ENCODE data around the gene CHN2. TPM values are rescaled to one million over a fixed set of nuclear protein-coding genes. Genes with fewer than 3 reads are reported as not detected.

The CHN2 gene
- total RNA-seq, 4 donors from 2014 or later: 7.6 to 25.9 (median 17.8) TPM

GRCh38 chr7:29349362-29349761, 154.8 kb downstream of the CHN2 start:
- ATAC-seq (ENCODE audit: low FRiP score) (no peak), DNase-seq (ENCODE audit: low spot score) (no peak)
- no peak for TF ChIP-seq CTCF (IDR thresholded peaks at IDR 0.05)

GRCh38 chr7:29350351-29350750, 155.8 kb downstream of the CHN2 start:
- DNase-seq (ENCODE audit: low spot score): no peak
- no peak for TF ChIP-seq CTCF (IDR thresholded peaks at IDR 0.05)
- no peak for ATAC-seq (ENCODE audit: low FRiP score)

- DNase-seq (ENCODE audit: low spot score) (no peak), ATAC-seq (ENCODE audit: low FRiP score) (no peak)
- no peak for TF ChIP-seq CTCF (IDR thresholded peaks at IDR 0.05)
Measured at GRCh38 chr7:29352041-29352440, 157.5 kb downstream of the CHN2 start.

- ATAC-seq (ENCODE audit: low FRiP score): no peak
- no peak for TF ChIP-seq CTCF (IDR thresholded peaks at IDR 0.05)
- no peak for DNase-seq (ENCODE audit: low spot score)
Measured at GRCh38 chr7:29353810-29354209, 159.2 kb downstream of the CHN2 start.

- ATAC-seq (ENCODE audit: low FRiP score): no peak
- no peak for DNase-seq (ENCODE audit: low spot score)
- TF ChIP-seq CTCF (IDR thresholded peaks at IDR 0.05): no peak
Measured at GRCh38 chr7:29354340-29354739, 159.8 kb downstream of the CHN2 start.

GRCh38 chr7:29355388-29355787, 160.8 kb downstream of the CHN2 start:
- TF ChIP-seq CTCF (IDR thresholded peaks at IDR 0.05): no peak
- no peak for DNase-seq (ENCODE audit: low spot score)
- no peak for ATAC-seq (ENCODE audit: low FRiP score)

- no peak for ATAC-seq (ENCODE audit: low FRiP score)
- TF ChIP-seq CTCF (IDR thresholded peaks at IDR 0.05): no peak
- no peak for DNase-seq (ENCODE audit: low spot score)
Measured at GRCh38 chr7:29356631-29357030, 162.1 kb downstream of the CHN2 start.

Data from omental fat pad (tissue), 4 donors.